ENCODE data around the gene OGFR.

OGFR gene

GRCh38 chr20:62800314-62801259 lies 4.0 kb upstream of the OGFR start:
- no peak for DNase-seq

DNA sequence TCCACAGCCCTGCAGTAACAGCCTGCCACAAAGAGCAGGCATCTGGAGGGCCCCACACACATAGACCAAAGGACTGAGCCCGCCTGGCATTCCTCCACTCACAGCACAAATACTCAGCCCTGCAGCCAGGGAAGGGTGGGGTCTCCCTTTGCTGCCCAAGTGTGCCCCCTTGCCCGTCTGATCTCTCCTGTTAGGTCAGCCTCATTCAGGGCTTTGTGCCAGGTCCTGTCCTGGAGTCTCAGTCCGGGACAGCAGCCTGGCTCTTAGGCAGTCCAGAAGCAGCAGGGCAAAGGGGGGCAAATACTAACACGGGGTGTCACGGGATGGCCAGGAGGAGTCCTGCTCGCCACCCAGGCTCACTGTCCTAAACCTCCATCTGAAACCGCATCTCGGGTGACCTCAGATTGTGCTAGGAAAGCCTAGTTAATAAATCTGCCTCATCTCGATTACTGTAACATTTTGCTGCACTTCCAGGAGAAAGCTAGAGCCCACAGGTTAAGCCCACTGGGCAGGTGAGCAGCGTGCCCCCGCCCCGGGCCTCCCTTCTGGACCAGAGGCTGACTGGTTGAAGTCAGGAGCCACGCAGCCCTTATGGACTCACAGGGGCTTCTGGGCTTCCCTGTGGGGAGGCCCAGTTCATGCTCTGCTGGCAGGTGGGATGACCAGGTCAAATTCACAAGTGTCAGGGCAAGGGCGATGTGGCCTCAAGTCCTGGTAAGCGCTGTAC lies 3.2 kb upstream of the OGFR start:
- no peak for DNase-seq

DNA sequence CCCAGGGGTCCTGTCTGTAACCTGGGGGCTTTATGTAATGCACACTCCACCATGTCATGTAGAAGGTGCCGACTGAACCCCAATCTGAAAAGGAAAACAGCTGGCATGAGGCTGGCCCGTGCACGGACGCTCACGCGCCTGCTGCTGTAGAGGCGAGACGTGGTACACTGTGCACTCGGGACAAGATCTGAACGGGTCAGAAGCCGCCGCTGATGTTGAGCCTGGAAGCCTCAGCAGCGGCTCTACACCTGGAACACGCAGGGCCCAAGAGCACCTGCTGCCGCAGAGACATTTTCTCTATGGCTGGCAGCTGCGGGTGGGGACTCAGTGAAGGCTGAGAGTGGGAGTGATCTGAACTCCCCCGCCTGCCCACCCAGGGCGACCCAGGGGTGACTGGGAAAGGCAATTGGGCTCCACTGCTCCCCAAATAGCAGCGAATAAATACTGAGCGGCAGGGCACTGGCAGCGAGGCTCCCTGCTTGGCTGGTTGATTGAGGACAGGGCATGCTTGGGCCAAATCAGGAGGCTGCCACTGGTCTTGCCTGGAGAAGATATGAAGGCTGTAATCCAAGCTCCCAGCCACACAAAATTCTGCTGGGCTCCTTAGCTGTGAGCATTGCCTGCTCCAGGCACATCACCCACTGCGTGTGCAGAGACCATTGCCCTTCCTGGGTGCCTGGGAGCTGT lies 2.5 kb upstream of the OGFR start:
- DNase-seq, result peak in 1 of 2 experiments; percentile 60

DNA sequence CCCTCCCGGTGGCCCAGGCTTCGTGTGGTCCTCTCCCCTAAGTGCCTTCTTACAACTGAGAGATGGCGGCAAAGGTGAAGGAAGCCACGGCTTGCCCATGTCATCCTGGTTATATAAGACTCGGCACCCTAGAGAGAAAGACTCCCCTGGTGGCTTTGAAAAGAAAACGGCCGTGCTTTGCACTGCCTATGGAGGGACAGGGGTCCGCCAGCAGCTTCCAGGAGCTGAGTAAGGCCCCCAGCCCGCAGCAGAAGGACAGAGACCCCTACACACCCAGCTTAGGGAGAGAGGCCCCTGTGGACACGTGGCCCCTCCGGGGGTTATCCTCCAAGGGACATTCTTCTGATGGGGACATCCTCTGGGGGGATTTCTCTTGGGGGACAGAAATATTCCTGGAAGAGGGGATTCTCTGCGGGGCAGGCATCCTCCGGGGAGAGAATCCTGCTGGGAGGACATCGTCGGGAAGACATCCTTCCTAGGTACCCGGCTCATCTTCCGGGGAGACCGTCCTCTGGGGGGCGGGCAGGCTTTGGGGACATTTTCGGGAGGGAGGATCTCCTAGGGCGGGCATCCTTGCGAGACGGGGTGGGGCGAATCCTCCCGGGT lies 511 bp upstream of the OGFR start:
- DNase-seq, result peak in 1 of 2 experiments; percentile 55

GRCh38 chr20:62805155-62805710 lies 598 bp downstream of the OGFR start:
- DNase-seq, result peak in 1 of 2 experiments; percentile 67

DNA sequence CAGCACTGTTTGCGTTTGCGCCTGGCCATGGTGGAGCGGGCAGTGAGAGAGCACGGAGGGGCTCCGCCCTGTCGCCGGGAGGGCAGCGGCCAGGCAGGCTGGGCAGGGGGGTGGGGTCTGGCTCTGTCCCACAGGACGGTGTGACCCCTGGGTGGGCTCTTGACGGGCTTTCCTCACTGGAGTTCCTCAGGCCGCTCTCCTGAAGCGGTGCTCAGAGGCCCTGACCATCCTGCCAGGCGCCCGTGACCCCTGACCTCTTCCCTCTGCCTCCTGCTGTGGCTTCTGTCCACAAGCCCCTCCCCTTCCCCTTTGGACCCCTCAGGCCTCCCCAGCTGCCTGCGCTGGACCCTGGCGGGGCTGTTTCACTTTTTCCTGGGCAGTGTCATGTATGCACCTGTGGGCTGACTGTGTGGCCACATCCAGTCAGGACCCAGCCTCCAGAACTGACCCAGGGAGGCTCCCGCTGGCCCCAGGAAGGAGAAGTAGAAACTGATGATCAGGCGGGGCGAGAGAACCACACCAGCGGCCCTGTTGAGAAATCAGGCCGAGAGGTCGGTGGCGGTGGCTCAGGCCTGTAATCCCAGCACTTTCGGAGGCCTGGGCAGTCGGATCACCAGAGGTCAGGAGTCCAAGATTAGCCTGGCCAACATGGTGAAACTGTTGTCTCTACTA lies 1.2 kb downstream of the OGFR start:
- DNase-seq, result no peak

- DNase-seq, result no peak
Observed at GRCh38 chr20:62806383-62807050, 1.9 kb downstream of the OGFR start.

DNA sequence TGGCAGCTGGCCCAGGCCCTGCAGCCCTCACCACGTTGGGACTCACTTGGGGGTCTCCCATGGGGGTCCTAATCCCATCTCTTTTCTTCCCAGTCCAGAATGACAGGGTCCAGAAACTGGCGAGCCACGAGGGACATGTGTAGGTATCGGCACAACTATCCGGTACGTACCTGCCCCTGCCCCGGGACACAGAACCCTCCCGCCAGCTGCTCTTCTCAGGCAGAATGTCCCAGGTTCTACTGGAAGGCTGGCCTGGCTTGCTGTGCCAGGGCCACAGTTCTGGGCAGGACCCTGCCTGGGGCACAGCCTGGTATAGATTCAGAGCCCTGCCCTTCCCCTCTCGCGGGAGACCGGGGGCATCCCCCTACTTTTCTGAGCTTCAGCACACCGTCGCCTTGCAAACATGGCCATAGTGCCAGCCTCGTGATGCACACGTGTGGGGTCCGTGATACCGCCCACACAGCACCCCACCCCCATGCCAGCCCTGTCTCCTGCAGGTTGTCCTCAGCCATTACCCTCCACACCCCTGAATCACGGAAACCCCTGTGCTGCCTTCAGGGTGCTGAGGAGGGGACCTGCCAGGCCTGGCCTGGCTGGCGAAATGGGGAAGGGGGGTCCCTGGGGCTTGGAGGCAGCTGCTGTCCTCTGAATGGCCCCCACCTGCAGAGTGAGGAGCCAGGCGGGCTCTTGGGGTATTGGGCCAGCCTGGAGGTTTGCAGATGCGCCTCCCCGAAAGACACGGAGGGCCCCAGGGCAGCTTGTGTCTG lies 3.0 kb downstream of the OGFR start:
- DNase-seq, result no peak

DNA sequence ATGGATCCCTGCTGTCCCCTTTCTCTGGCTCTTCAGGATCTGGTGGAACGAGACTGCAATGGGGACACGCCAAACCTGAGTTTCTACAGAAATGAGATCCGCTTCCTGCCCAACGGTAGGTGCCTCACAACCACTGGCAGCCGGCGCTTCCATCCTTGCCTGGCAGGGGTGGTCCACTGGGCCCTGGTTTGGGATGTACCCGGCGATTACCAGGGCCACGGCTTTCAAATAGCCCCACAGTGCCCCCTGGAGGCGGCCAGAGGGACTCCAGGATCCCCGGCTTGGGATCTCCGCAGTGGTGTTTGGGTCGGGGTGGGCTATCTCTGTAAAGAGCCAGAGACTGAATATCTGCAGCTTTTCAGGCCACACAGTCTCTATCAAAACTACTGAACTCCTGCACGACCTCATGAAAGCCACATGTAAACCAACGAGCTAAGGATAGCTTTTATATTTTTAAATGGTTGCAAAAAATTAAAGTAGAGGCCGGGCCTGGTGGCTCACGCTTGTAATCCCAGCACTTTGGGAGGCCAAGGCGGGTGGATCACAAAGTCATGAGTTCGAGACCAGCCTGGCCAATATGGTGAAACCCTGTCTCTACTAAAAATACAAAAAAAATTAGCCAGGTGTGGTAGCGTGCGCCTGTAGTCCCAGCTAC lies 3.7 kb downstream of the OGFR start:
- peak; percentile 54 to 82 for DNase-seq

DNA sequence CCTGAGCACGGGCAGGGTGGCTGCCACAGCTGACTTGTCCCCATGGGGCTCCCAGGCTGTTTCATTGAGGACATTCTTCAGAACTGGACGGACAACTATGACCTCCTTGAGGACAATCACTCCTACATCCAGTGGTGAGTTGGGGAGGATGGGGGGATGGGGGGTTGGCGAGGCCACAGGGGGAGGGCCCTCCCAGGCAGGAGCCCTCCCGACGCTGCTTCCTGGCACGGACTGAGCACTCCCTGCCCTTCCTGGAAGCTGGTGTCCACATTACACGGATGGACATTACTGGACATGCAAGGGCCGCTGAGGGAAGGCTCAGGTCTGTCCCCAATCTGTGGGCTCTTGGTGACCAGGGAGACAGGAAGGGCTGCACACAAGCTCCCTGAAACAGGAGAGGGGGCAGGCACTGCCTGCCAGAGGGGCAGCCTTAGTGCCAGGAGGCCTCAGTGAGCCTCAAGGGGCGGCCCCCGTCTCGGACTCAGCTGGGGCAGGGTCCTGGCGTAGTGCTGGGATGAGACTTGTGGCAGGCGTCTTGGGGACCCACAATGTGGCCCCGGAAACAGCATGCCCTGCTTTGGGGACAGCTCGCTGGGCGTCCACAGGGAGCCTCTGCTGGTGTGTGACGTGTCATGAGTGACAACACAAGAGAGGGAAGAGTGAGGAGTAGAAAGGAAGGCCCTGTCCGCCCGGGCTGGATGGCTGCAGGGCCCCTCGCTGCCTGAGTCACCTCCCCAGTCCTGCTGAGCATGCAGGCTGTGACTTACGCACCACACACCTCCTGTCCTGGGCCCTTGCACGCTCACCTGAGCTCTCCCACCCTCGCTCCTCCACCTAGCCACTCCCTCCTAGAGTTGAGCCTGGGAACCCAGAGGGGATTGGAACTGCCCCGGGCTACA lies 5.1 kb downstream of the OGFR start:
- DNase-seq, result no peak

GRCh38 chr20:62811320-62811719 lies 6.7 kb downstream of the OGFR start:
- no peak for DNase-seq

GRCh38 chr20:62811720-62812119 lies 7.1 kb downstream of the OGFR start:
- no peak for DNase-seq

- no peak for DNase-seq
Observed at GRCh38 chr20:62812181-62812906, 7.7 kb downstream of the OGFR start.

DNA sequence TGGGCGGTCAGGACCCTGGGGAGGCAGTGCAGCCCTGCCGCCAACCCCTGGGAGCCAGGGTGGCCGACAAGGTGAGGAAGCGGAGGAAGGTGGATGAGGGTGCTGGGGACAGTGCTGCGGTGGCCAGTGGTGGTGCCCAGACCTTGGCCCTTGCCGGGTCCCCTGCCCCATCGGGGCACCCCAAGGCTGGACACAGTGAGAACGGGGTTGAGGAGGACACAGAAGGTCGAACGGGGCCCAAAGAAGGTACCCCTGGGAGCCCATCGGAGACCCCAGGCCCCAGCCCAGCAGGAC lies 8.2 kb downstream of the OGFR start:
- no peak for DNase-seq

DNA sequence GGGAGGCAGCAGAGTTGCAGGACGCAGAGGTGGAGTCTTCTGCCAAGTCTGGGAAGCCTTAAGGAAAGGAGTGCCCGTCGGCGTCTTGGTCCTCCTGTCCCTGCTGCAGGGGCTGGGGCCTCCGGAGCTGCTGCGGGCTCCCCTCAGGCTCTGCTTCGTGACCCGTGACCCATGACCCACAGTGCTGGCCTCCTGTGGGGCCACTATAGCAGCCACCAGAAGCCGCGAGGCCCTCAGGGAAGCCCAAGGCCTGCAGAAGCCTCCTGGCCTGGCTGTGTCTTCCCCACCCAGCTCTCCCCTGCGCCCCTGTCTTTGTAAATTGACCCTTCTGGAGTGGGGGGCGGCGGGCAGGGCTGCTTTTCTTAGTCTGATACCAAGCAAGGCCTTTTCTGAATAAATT lies 9.0 kb downstream of the OGFR start:
- DNase-seq, result no peak

DNA sequence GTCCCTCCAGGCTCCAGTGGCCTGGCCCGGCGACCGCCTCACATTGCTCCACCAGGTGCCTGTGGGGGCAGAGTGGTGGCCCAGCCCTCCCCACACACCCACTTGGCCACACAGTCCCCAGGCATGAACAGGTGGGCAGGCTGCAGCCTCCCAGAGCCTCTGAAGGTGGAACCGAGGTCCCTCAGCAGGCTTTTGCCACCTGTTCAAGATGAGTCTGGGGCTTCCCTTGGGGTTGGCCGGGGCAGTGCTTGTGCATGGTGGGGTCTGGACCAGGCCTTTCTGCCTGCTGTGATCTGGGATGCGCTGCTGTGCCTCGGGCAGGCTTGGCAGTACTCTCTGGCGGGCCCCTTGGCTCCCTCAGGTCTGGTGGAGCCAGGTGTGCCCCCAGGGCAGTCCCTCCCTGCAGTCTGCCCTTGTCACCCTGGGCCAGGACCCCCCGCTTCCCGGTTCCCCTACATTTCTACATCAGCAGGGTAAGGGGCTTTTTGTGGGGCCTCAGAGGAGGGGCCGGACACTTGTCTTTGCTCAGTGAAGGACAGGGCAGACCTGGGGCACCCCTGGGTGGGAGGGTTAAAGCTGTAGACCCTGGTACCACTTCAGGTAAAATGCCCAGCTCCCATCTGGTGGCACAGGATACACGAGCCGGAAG lies 9.5 kb downstream of the OGFR start:
- DNase-seq, result no peak

DNA sequence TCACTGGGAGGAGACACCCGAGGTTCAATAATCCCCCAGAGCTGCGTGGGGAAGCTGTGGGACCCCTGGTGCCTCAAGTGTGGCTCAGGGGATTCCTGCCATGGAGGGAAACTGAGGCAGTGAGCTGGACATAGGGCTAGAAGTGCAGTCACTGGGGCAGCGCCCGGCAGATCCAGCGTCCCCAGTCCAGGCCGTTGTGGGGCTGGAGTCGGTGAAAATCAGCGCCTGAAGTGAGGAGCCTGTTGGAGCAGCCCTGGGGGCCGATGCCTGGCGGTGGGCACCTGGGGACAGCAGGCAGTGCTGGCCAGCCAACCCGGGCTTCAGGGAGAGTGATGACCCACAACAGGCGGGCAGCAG lies 10.1 kb downstream of the OGFR start:
- DNase-seq, result no peak
